CD14-positive monocyte (primary cell): ENCODE data around the gene ZNF506. TPM values are rescaled to one million over a fixed set of nuclear protein-coding genes. Genes with fewer than 3 reads are reported as not detected.

Source experiments
- DNase-seq, 3 donors: peaks; one replicate each; pipeline ENCODE4 v3.0.0-alpha.2; 2011 to 2022
- H2AFZ ChIP-seq: 2 replicates; pipeline ENCODE4 v1.6.0; 2012; ENCODE audit warnings: mild to moderate bottlenecking, low read depth, low read length, inconsistent platforms; ENCODE audit not compliant: insufficient read depth, poor library complexity, severe bottlenecking
- H3K27ac ChIP-seq, 2 donors: 1 replicate in 1 of 2; 2 replicates in 1 of 2; pipeline ENCODE4 v1.5.1; 2012 to 2013; ENCODE audit warnings: low read length in 2 of 2, control low read depth in 1 of 2, inconsistent platforms in 1 of 2, low read depth in 1 of 2, mild to moderate bottlenecking in 1 of 2
- H3K27me3 ChIP-seq, 2 donors: one replicate each; pipeline versions ENCODE4 v1.6.0 to v1.6.1; 2011 to 2013; ENCODE audit warnings: low read length in 2 of 2; ENCODE audit not compliant: control insufficient read depth in 2 of 2, insufficient read depth in 2 of 2
- H3K36me3 ChIP-seq, 2 donors: replicated peaks in 1 of 2; 1 replicate in 1 of 2; 2 replicates in 1 of 2; pipeline versions ENCODE4 v1.5.1 to v1.6.1; 2012 to 2013; ENCODE audit warnings: low read length in 2 of 2, control low read depth in 1 of 2, inconsistent platforms in 1 of 2, mild to moderate bottlenecking in 1 of 2; ENCODE audit not compliant: insufficient read depth in 2 of 2, control insufficient read depth in 1 of 2
- H3K4me1 ChIP-seq, 2 donors: 1 replicate in 1 of 2; 2 replicates in 1 of 2; pipeline versions ENCODE4 v1.5.1 to v1.6.1; 2012 to 2013; ENCODE audit warnings: low read length in 2 of 2, control low read depth in 1 of 2, inconsistent platforms in 1 of 2, mild to moderate bottlenecking in 1 of 2, moderate library complexity in 1 of 2; ENCODE audit not compliant: insufficient read depth in 2 of 2, control insufficient read depth in 1 of 2
- H3K4me2 ChIP-seq: replicated peaks from 2 replicates; pipeline ENCODE3; 2012; ENCODE audit warnings: low read length, moderate library complexity, mild to moderate bottlenecking; ENCODE audit not compliant: poor library complexity, severe bottlenecking; ENCODE audit errors: extremely low read depth
- H3K4me3 ChIP-seq, 3 experiments: fragments of 200-600 bp in 1 of 3; sonication (generic) in 1 of 3; replicated peaks in 1 of 3; 1 replicate in 2 of 3; 2 replicates in 1 of 3; pipeline ENCODE4 v1.5.1; 2011 to 2013; ENCODE audit warnings: low read length in 3 of 3, mild to moderate bottlenecking in 3 of 3, control low read depth in 2 of 3, low read depth in 2 of 3, inconsistent platforms in 1 of 3, moderate library complexity in 1 of 3
- H3K79me2 ChIP-seq: 2 replicates; pipeline ENCODE4 v1.6.0; 2012; ENCODE audit warnings: mild to moderate bottlenecking, control low read depth, inconsistent platforms, low read length, moderate library complexity; ENCODE audit not compliant: insufficient read depth
- H3K9ac ChIP-seq: 2 replicates; pipeline ENCODE4 v1.6.0; 2017; ENCODE audit warnings: low read length, mild to moderate bottlenecking; ENCODE audit not compliant: insufficient read depth, poor library complexity, severe bottlenecking
- H3K9me3 ChIP-seq, 2 donors: replicated peaks in 1 of 2; 1 replicate in 1 of 2; 2 replicates in 1 of 2; pipeline versions ENCODE4 v1.5.1 to v1.6.1; 2012 to 2013; ENCODE audit warnings: low read length in 2 of 2, control low read depth in 1 of 2; ENCODE audit not compliant: control insufficient read depth in 1 of 2, insufficient read depth in 1 of 2
- H4K20me1 ChIP-seq: 2 replicates; pipeline ENCODE4 v1.6.0; 2012; ENCODE audit warnings: mild to moderate bottlenecking, low read length, control low read depth, moderate library complexity; ENCODE audit not compliant: insufficient read depth
- H3K27ac Mint-ChIP-seq, 7 donors: one replicate each; pipeline ENCODE4 v1.8.0; 2020; ENCODE audit warnings: mild to moderate bottlenecking in 7 of 7, mixed read lengths in 7 of 7, moderate library complexity in 6 of 7, inconsistent platforms in 2 of 7
- H3K27me3 Mint-ChIP-seq, 3 donors: one replicate each; pipeline ENCODE4 v1.8.0; 2021 to 2022; ENCODE audit warnings: low read depth in 3 of 3, mild to moderate bottlenecking in 3 of 3, mixed read lengths in 3 of 3, moderate library complexity in 3 of 3, inconsistent platforms in 1 of 3
- H3K36me3 Mint-ChIP-seq, 2 donors: one replicate each; pipeline ENCODE4 v1.8.0; 2020; ENCODE audit warnings: mixed read lengths in 2 of 2, inconsistent platforms in 1 of 2, mild to moderate bottlenecking in 1 of 2
- H3K4me1 Mint-ChIP-seq: one replicate; pipeline ENCODE4 v1.8.0; 2020; ENCODE audit warnings: mild to moderate bottlenecking, mixed read lengths
- H3K4me3 Mint-ChIP-seq, 2 donors: one replicate each; pipeline ENCODE4 v1.8.0; 2020; ENCODE audit warnings: mild to moderate bottlenecking in 2 of 2, mixed read lengths in 2 of 2, moderate library complexity in 1 of 2
- H3K9me3 Mint-ChIP-seq, 7 donors: one replicate each; pipeline ENCODE4 v1.8.0; 2020 to 2022; ENCODE audit warnings: mixed read lengths in 7 of 7, mild to moderate bottlenecking in 6 of 7, moderate library complexity in 6 of 7, inconsistent platforms in 2 of 7
- CTCF ChIP-seq: fragments of 200-600 bp; IDR thresholded peaks from one replicate; pipeline ENCODE4 v1.8.0; 2022; ENCODE audit warnings: antibody characterized with exemption, mild to moderate bottlenecking
- WGBS: methylation state at CpG from one replicate; pipeline ENCODE4 v1.1.5; 2013; ENCODE audit warnings: missing lambda C conversion rate; ENCODE audit not compliant: insufficient coverage; 5-methylcytosine and 5-hydroxymethylcytosine counted together
- intact Hi-C, 2 donors: fragments of 100-400 bp; cut with micrococcal nuclease; formaldehyde crosslinking; loops; one replicate each; pipeline versions ENCODE4 v1.15.0 to v1.15.1; 2023
- polyA plus RNA-seq, 3 donors: library from polyadenylated mRNA; depleted of rRNA in 1 of 3; unstranded in 2 of 3; stranded (reverse) in 1 of 3; fragments of 300-500 nt in 2 of 3; fragments of >200 nt in 1 of 3; fragmentation: Illumina TruSeq in 2 of 3; gene quantifications; 1 replicate in 2 of 3; 2 replicates in 1 of 3; pipeline ENCODE4 v1.2.3, GENCODE V29; 2012 to 2021

The ZNF506 gene
- polyA plus RNA-seq, 3 donors: 4.1 to 8.3 (median 6.1) TPM

- H3K27ac ChIP-seq: peak overlapping the region in 1 of 2 donors; percentile 73
- peak overlapping the region; percentile 55 to 82 (median 63) for H3K4me3 ChIP-seq
- peak overlapping the region; percentile 91 to 94 for H3K4me3 Mint-ChIP-seq
- no peaks in the 10 kb centered on the region for H3K27me3 ChIP-seq
- H3K4me1 ChIP-seq: peaks cover 12 to 16% of the 10 kb centered on the region in 2 donors
- H3K9me3 Mint-ChIP-seq: peaks cover 19 to 54% (median 41%) of the 10 kb centered on the region in 7 donors
- H3K9me3 ChIP-seq: peaks cover 31 to 35% of the 10 kb centered on the region in 2 donors
- H3K79me2 ChIP-seq: peaks cover 4% of the 10 kb centered on the region
- TF ChIP-seq CTCF: no peak
- DNase-seq: peak; percentile 90 to 95 (median 94)
- peak overlapping the region; percentile 63 for H3K9ac ChIP-seq
- no peaks in the 10 kb centered on the region for H3K36me3 ChIP-seq
- no peaks in the 10 kb centered on the region for H4K20me1 ChIP-seq
- peak overlapping the region; percentile 72 to 90 (median 82) for H3K27ac Mint-ChIP-seq
- H2AFZ ChIP-seq: peak overlapping the region; percentile 94
- peak overlapping the region; percentile 82 for H3K4me2 ChIP-seq
- intact Hi-C loops: loop anchor here (1.0 to 10.0 kb wide), 8 partner anchors 43 to 242 kb away; partner anchors contain the start of genes ZNF14 (in 2 of the 2), ZNF506 (in 2 of the 2), CILP2 (in 1 of the 2) and ZNF101 (in 1 of the 2)
- H3K36me3 Mint-ChIP-seq: peaks cover 2 to 19% of the 10 kb centered on the region in 2 donors
- 0% methylated on average over 34 of the region's 36 CpGs for WGBS
- no peaks in the 10 kb centered on the region for H3K27me3 Mint-ChIP-seq
- H3K4me1 Mint-ChIP-seq: peaks cover 18% of the 10 kb centered on the region
Observed at GRCh38 chr19:19776206-19777008, 45.1 kb downstream of the ZNF506 start.

DNA sequence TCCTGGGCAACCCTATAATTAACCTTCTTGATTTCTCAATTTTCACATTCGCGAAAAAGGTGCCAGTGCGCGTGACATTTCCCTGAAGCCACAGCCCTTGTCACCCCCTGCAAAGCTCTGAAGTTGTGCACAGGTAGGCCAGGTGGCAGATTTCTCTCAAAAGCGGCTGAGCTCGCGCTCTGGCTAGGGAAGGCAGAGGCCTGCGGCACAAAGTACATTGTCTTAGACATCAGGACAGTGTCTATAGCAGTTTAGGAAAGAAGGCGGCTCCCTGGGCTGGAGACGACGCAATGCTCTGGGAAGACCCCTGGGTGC is 45.7 kb downstream of the ZNF506 start:
- intact Hi-C loops: loop anchor here (1.0 to 10.0 kb wide), 8 partner anchors 43 to 241 kb away; partner anchors contain the start of genes ZNF14 (in 2 of the 2), ZNF506 (in 2 of the 2), CILP2 (in 1 of the 2) and ZNF101 (in 1 of the 2)
- no peaks in the 10 kb centered on the region for H3K36me3 ChIP-seq
- H3K4me2 ChIP-seq: peak overlapping the region; percentile 82
- peak overlapping the region in 1 of 2 donors; percentile 73 for H3K27ac ChIP-seq
- no peak for DNase-seq
- peaks cover 22 to 50% (median 38%) of the 10 kb centered on the region in 7 donors for H3K9me3 Mint-ChIP-seq
- H3K27ac Mint-ChIP-seq: peak overlapping the region; percentile 23 to 90 (median 73)
- H3K4me1 ChIP-seq: peaks cover 12 to 16% of the 10 kb centered on the region in 2 donors
- no peak for TF ChIP-seq CTCF
- peak overlapping the region; percentile 91 to 94 for H3K4me3 Mint-ChIP-seq
- no peaks in the 10 kb centered on the region for H3K27me3 ChIP-seq
- H3K36me3 Mint-ChIP-seq: peaks cover 2 to 19% of the 10 kb centered on the region in 2 donors
- peak overlapping the region; percentile 55 to 82 (median 63) for H3K4me3 ChIP-seq
- WGBS: 0% methylated on average over 11 of the region's 11 CpGs
- peak overlapping the region; percentile 94 for H2AFZ ChIP-seq
- peak overlapping the region; percentile 63 for H3K9ac ChIP-seq
- H3K27me3 Mint-ChIP-seq: no peaks in the 10 kb centered on the region
- H3K79me2 ChIP-seq: peaks cover 4% of the 10 kb centered on the region
- peaks cover 27 to 30% of the 10 kb centered on the region in 2 donors for H3K9me3 ChIP-seq
- peaks cover 18% of the 10 kb centered on the region for H3K4me1 Mint-ChIP-seq
- no peaks in the 10 kb centered on the region for H4K20me1 ChIP-seq
